WI38 (cell line): ENCODE data around the gene CERS3.

Source experiments
- H3K4me3 ChIP-seq: 2 replicates; pipeline ENCODE4 v1.5.1; 2011; ENCODE audit warnings: low read depth, mild to moderate bottlenecking, control low read depth, low read length
- TF ChIP-seq, protein P1 (sequence below): IDR thresholded peaks from 2 replicates; pipeline ENCODE4 v1.5.1; 2012; ENCODE audit warnings: low read depth, mild to moderate bottlenecking, control low read depth, low read length

The CERS3 gene

DNA sequence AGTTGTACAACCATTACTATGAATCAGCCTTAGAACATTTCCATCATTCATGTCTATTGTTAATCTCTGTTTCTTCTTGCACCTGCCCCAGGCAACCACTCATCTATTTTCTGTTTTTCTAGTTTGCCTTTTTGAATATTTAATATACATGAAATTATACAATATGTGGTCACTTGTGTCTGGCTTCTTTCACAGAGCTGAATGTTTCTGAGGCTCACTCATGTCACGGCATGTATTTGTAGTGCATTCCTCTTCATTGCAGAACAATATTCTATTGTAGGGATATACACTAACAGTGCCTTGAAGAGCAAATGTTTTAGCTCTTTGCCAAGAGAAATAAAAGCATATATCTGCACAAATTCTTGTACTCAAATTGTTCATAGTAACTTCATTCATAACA lies 32.9 kb downstream of the CERS3 start:
- TF ChIP-seq, protein P1, sequence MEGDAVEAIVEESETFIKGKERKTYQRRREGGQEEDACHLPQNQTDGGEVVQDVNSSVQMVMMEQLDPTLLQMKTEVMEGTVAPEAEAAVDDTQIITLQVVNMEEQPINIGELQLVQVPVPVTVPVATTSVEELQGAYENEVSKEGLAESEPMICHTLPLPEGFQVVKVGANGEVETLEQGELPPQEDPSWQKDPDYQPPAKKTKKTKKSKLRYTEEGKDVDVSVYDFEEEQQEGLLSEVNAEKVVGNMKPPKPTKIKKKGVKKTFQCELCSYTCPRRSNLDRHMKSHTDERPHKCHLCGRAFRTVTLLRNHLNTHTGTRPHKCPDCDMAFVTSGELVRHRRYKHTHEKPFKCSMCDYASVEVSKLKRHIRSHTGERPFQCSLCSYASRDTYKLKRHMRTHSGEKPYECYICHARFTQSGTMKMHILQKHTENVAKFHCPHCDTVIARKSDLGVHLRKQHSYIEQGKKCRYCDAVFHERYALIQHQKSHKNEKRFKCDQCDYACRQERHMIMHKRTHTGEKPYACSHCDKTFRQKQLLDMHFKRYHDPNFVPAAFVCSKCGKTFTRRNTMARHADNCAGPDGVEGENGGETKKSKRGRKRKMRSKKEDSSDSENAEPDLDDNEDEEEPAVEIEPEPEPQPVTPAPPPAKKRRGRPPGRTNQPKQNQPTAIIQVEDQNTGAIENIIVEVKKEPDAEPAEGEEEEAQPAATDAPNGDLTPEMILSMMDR, result no peak

GRCh38 chr15:100493213-100493612 lies 35.5 kb downstream of the CERS3 start:
- H3K4me3 ChIP-seq, result no peak overlapping the region
- TF ChIP-seq, protein P1, result no peak

More for the DNA sequence above, 32.9 kb downstream of the CERS3 start:
- no peak overlapping the region for H3K4me3 ChIP-seq

GRCh38 chr15:100484443-100484842 lies 44.3 kb downstream of the CERS3 start:
- H3K4me3 ChIP-seq, result no peak overlapping the region
- TF ChIP-seq, protein P1, result no peak

DNA sequence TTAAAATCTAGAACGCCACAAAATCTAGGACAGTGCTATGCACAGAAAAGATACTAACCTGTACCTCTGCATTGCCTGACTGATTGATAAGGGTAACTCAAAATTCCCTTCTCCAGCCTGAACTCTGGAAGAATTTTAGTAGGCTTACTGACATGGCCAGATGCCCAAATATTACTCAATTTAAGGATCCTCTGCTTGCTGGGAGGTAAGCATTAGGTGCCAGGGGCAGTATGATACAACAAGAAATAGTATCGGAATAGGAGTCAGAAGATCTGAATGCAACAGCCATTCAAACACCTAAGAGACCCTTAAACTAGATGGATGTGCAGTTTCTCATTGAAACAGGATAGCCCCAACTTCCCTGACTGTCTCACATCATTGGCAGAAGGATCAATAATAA lies 45.4 kb downstream of the CERS3 start:
- TF ChIP-seq, protein P1, result no peak

GRCh38 chr15:100476805-100477204 lies 51.9 kb downstream of the CERS3 start:
- TF ChIP-seq, protein P1, result no peak
- no peak overlapping the region for H3K4me3 ChIP-seq

More for the DNA sequence above, 45.4 kb downstream of the CERS3 start:
- no peak overlapping the region for H3K4me3 ChIP-seq

DNA sequence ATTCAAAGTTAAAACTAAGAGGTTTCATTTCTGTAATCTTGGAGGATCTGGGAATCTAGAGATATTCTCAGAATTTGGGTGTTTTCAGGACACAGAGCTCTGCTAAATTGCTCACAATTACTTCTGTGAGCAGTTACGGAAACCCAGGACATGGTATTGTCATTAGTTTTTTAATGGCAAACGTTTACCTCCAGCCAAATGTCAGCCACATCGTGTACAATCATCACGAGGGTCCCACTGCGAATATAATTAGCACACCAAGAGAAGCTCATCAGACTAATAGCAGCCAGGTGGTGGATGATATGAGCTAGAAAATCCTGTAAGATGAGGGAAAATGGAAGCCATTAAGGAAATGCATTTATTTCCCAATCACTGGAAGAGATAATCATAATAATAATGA lies 56.0 kb downstream of the CERS3 start:
- H3K4me3 ChIP-seq, result no peak overlapping the region
- TF ChIP-seq, protein P1, result no peak

DNA sequence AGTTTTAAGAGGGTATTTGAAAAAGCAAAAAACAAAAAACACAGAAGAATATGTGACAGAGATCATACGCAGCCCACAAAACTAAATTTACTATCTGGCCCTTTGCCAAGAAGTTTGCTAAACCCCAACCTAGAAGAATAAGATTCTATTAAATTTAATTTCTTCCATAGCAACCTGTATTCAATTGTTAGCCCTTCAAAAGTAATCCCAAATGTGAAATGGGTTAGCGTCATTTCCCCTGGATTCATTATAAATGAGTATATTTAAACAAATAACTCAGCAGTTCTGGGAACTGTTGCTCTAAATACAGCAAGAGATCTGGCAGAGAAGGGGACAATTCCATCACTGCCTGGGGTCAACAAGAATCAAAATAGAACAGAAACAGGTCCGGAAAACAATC lies 56.8 kb downstream of the CERS3 start:
- no peak overlapping the region for H3K4me3 ChIP-seq
- TF ChIP-seq, protein P1, result no peak
